H1 (cell line): Measurements from ENCODE around the gene FAM186B. TPM values are rescaled to one million over a fixed set of nuclear protein-coding genes. Genes with fewer than 3 reads are reported as not detected.

Source experiments
- CTCF ChIA-PET: fragments of 300-600 bp; sonication (Branson Sonifier 250); formaldehyde crosslinking; loops from one replicate; lab custom pipeline; 2021; ENCODE audit not compliant: partially characterized antibody; lab: Charles Lee
- POLR2A ChIA-PET: fragments of 300-600 bp; sonication (Branson Sonifier 250); formaldehyde crosslinking; loops from one replicate; lab custom pipeline; 2021; ENCODE audit warnings: inconsistent platforms; ENCODE audit not compliant: partially characterized antibody; lab: Charles Lee
- DNase-seq, 2 experiments: peaks; one replicate each; pipeline versions ENCODE4 v3.0.0 to v3.0.0-alpha.2; 2010 to 2022; ENCODE audit warnings: low spot score in 2 of 2, low read depth in 1 of 2, mixed read lengths in 1 of 2
- FAIRE-seq: peaks from 2 replicates; lab custom pipeline; 2011; peaks lifted over from hg19 to GRCh38; lab: Jason Lieb, UNC
- H2AFZ ChIP-seq: 2 replicates; pipeline ENCODE4 v1.8.1; 2012; ENCODE audit warnings: low read length, inconsistent platforms
- H2AK5ac ChIP-seq: 2 replicates; pipeline ENCODE4 v1.6.1; 2013; ENCODE audit warnings: low read depth, low read length
- H2BK120ac ChIP-seq: replicated peaks from 2 replicates; pipeline ENCODE3; 2013; ENCODE audit warnings: low read depth, low read length, inconsistent platforms
- H2BK12ac ChIP-seq: 2 replicates; pipeline ENCODE4 v1.6.1; 2013; ENCODE audit warnings: low read depth, low read length
- H2BK15ac ChIP-seq: 2 replicates; pipeline ENCODE4 v1.6.1; 2013; ENCODE audit warnings: low read length
- H2BK20ac ChIP-seq: 2 replicates; pipeline ENCODE4 v1.6.1; 2013; ENCODE audit warnings: low read length
- H2BK5ac ChIP-seq: 2 replicates; pipeline ENCODE4 v1.6.1; 2013; ENCODE audit warnings: low read depth, low read length
- H3K14ac ChIP-seq: 2 replicates; pipeline ENCODE4 v1.6.1; 2013; ENCODE audit warnings: inconsistent platforms; ENCODE audit not compliant: insufficient read length
- H3K18ac ChIP-seq: 2 replicates; pipeline ENCODE4 v1.6.1; 2013; ENCODE audit warnings: low read length; ENCODE audit errors: extremely low read depth
- H3K23ac ChIP-seq: 2 replicates; pipeline ENCODE4 v1.6.1; 2013; ENCODE audit warnings: inconsistent platforms; ENCODE audit not compliant: insufficient read length
- H3K23me2 ChIP-seq: 2 replicates; pipeline ENCODE4 v1.6.1; 2013; ENCODE audit warnings: low read depth, low read length
- H3K27ac ChIP-seq: 2 replicates; pipeline ENCODE4 v1.6.1; 2011; ENCODE audit warnings: low read depth, low read length, inconsistent platforms
- H3K27me3 ChIP-seq, 4 experiments: replicated peaks in 1 of 4; 1 replicate in 1 of 4; 2 replicates in 3 of 4; pipeline versions ENCODE4 v1.6.1 to v1.8.1; 2011 to 2013; ENCODE audit warnings: low read length in 3 of 4, mild to moderate bottlenecking in 3 of 4, inconsistent platforms in 2 of 4, mixed read lengths in 2 of 4, moderate library complexity in 1 of 4; ENCODE audit not compliant: control insufficient read depth in 3 of 4, insufficient read depth in 3 of 4; ENCODE audit errors: extremely low read depth in 1 of 4
- H3K36me3 ChIP-seq, 4 experiments: 2 replicates each; pipeline versions ENCODE4 v1.6.1 to v1.8.1; 2011 to 2013; ENCODE audit warnings: mild to moderate bottlenecking in 4 of 4, low read length in 3 of 4, moderate library complexity in 2 of 4, control low read depth in 1 of 4, inconsistent platforms in 1 of 4; ENCODE audit not compliant: insufficient read depth in 4 of 4, control insufficient read depth in 2 of 4
- H3K4ac ChIP-seq: replicated peaks from 2 replicates; pipeline ENCODE3; 2013; ENCODE audit warnings: low read length, low read depth, mixed read lengths, inconsistent platforms; ENCODE audit not compliant: insufficient read length
- H3K4me1 ChIP-seq, 4 experiments: replicated peaks in 1 of 4; 1 replicate in 1 of 4; 2 replicates in 3 of 4; pipeline versions ENCODE4 v1.6.1 to v1.8.1; 2011 to 2013; ENCODE audit warnings: low read length in 3 of 4, inconsistent platforms in 2 of 4, mixed read lengths in 1 of 4; ENCODE audit not compliant: insufficient read depth in 4 of 4, control insufficient read depth in 3 of 4
- H3K4me2 ChIP-seq, 2 experiments: 2 replicates each; pipeline versions ENCODE4 v1.6.1 to v1.8.1; 2011 to 2013; ENCODE audit warnings: low read depth in 2 of 2, low read length in 2 of 2, control low read depth in 1 of 2, inconsistent platforms in 1 of 2, mild to moderate bottlenecking in 1 of 2; ENCODE audit not compliant: insufficient read depth in 1 of 2
- H3K4me3 ChIP-seq, 4 experiments: fragments of 200-600, 300-600 bp in 1 of 4; sonication (generic), shearing (Covaris generic), sonication (Bioruptor Twin) in 1 of 4; 2 replicates each; pipeline versions ENCODE4 v1.5.1 to v1.8.1; 2011 to 2016; ENCODE audit warnings: low read length in 4 of 4, low read depth in 3 of 4, control low read depth in 2 of 4, inconsistent platforms in 2 of 4, mild to moderate bottlenecking in 2 of 4, mixed read lengths in 1 of 4, moderate library complexity in 1 of 4; ENCODE audit not compliant: insufficient read depth in 2 of 4; ENCODE audit errors: extremely low read depth in 1 of 4
- H3K56ac ChIP-seq: replicated peaks from 2 replicates; pipeline ENCODE3; 2013; ENCODE audit warnings: low read depth, mild to moderate bottlenecking, mixed read lengths, low read length, inconsistent platforms; ENCODE audit not compliant: insufficient read length
- H3K79me1 ChIP-seq: 2 replicates; pipeline ENCODE4 v1.6.1; 2013; ENCODE audit warnings: low read depth, low read length, control low read depth
- H3K79me2 ChIP-seq, 2 experiments: 2 replicates each; pipeline versions ENCODE4 v1.6.1 to v1.8.1; 2012 to 2013; ENCODE audit warnings: low read length in 2 of 2, mild to moderate bottlenecking in 2 of 2, inconsistent platforms in 1 of 2; ENCODE audit not compliant: insufficient read depth in 2 of 2, control insufficient read depth in 1 of 2
- H3K9ac ChIP-seq, 4 experiments: replicated peaks in 1 of 4; 1 replicate in 1 of 4; 2 replicates in 3 of 4; pipeline versions ENCODE4 v1.6.1 to v1.8.1; 2011 to 2013; ENCODE audit warnings: low read depth in 3 of 4, low read length in 3 of 4, control low read depth in 2 of 4, mild to moderate bottlenecking in 2 of 4, moderate library complexity in 2 of 4, inconsistent platforms in 1 of 4; ENCODE audit errors: extremely low read depth in 1 of 4
- H3K9me3 ChIP-seq, 2 experiments: 2 replicates each; pipeline versions ENCODE4 v1.6.1 to v1.8.1; 2012 to 2013; ENCODE audit warnings: mild to moderate bottlenecking in 2 of 2, moderate library complexity in 2 of 2, control low read depth in 1 of 2, inconsistent platforms in 1 of 2, low read depth in 1 of 2, low read length in 1 of 2, mixed read lengths in 1 of 2; ENCODE audit not compliant: insufficient read depth in 2 of 2
- H4K20me1 ChIP-seq, 2 experiments: replicated peaks in 1 of 2; 2 replicates each; pipeline versions ENCODE3 to v1.8.1; 2011 to 2013; ENCODE audit warnings: inconsistent platforms in 2 of 2, low read length in 2 of 2, mild to moderate bottlenecking in 1 of 2; ENCODE audit not compliant: insufficient read depth in 2 of 2, control insufficient read depth in 1 of 2
- H4K5ac ChIP-seq: 2 replicates; pipeline ENCODE4 v1.6.1; 2013; ENCODE audit warnings: low read length, low read depth, mixed read lengths, inconsistent platforms; ENCODE audit not compliant: insufficient read length
- H4K8ac ChIP-seq: 2 replicates; pipeline ENCODE4 v1.8.0; 2013; ENCODE audit warnings: mild to moderate bottlenecking, moderate library complexity, low read length, inconsistent platforms; ENCODE audit not compliant: insufficient read depth; ENCODE audit errors: extremely low read depth
- H4K91ac ChIP-seq: replicated peaks from 2 replicates; pipeline ENCODE3; 2013; ENCODE audit warnings: low read length, mixed read lengths, inconsistent platforms; ENCODE audit not compliant: insufficient read length
- CBX5 ChIP-seq: fragments of 300-800, 300-1000 bp; sonication (generic); IDR thresholded peaks from 2 replicates; pipeline ENCODE4 v1.7.1; 2016; ENCODE audit warnings: antibody characterized with exemption, low read length, low read depth
- TCF12 ChIP-seq: IDR thresholded peaks from 2 replicates; pipeline ENCODE4 v1.6.1; 2011; ENCODE audit warnings: low read depth, mild to moderate bottlenecking, low read length
- WGBS, 2 experiments: shearing (Covaris generic) in 1 of 2; methylation state at CpG; one replicate each; pipeline versions ENCODE4 v1.1.6 to v1.1.7; 2013 to 2015; ENCODE audit warnings: low lambda C conversion rate in 2 of 2, mixed read lengths in 2 of 2, inconsistent platforms in 1 of 2, low coverage in 1 of 2, missing lambda C conversion rate in 1 of 2; ENCODE audit not compliant: insufficient replicate concordance in 2 of 2, insufficient coverage in 1 of 2, insufficient read length in 1 of 2; ENCODE audit errors: extremely low coverage in 1 of 2, missing lambda C conversion rate in 1 of 2; 5-methylcytosine and 5-hydroxymethylcytosine counted together
- polyA plus RNA-seq, 7 experiments: library from polyadenylated mRNA; depleted of rRNA in 3 of 7; stranded (reverse) in 5 of 7; unstranded in 2 of 7; fragments of >200 nt in 5 of 7; fragments of 200-250 nt in 2 of 7; gene quantifications; 1 replicate in 5 of 7; 2 replicates in 1 of 7; 4 replicates in 1 of 7; pipeline versions ENCODE4 v1.2.1 to v1.2.3, GENCODE V29; 2011 to 2013; ENCODE audit warnings: missing spikeins in 2 of 7, mixed read lengths in 2 of 7
- total RNA-seq: library from RNA; stranded (reverse); fragmentation: NEBNext Ultra II Directional; extraction: Animal tissue kit (Norgen Biotek cat#: 25700); gene quantifications from 2 replicates; pipeline ENCODE4 v1.2.1, GENCODE V29; 2021

Gene FAM186B
- total and polyA plus RNA-seq, 2 of the 8 experiments (the other 6 are each of a cell fraction or from before 2014, with no cell fraction given), result 0.12 to 0.73 TPM

DNA sequence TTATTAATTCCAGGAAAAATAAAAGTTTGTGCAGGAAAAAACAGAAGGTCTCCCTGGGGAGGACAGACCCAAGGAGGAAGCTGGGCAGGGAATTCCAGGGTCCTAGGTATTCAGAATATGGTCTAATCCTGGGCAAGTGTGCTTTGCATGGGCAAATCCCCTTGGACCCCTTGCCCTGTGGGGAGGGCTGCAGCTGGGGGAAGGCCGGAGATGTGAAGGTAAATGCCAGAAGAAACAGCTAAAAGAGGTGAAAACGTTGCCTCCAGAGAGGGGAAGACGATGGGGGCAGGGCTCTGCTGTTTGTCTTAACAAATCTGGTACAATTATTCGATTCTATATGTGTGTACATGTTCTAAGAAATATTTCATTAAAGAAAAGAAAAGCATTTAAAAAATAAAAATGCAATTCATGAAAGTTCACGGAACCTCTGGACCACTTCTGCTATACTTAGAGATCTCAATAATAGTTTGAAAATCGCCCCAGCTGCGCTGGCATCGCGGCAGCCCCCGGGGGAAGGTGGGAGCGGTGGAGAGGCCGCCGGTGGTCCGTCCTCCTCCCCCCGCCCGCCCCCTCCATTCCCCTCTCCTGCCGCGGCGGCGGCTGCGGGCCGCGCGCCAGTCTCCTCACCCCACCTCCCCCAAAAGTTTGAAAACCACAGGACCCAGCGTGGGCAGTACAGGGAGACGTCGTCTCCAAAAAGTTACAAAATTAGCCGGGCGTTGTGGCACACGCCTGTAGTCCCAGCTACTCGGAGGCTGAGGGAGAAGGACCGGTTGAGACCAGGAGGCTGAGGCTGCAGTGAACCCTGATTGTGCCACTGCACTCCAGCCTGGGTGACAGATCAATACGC, 16.4 kb upstream of the FAM186B start:
- Histone ChIP-seq H2BK5ac (no peak overlapping the region), H2BK15ac (no peak overlapping the region), H3K56ac (no peak overlapping the region), H2AFZ (no peak overlapping the region), H3K27me3 (no peaks in the 10 kb centered on the region), H2BK120ac (no peak overlapping the region), H3K4me1 (peaks cover 0 to 7% (median 3%) of the 10 kb centered on the region in 4 experiments; a peak in 6 of 7 replicates), H3K9ac (no peak overlapping the region), H2BK12ac (no peak overlapping the region), H4K91ac (no peak overlapping the region), H3K23ac (no peak overlapping the region)
- ChIA-PET POLR2A (interaction anchor here (0.7 to 2.8 kb wide), 10 partner anchors 10 to 356 kb away, joined by 3 to 10 read pairs (median 4); partner anchors contain the start of genes NCKAP5L, TMBIM6 and TUBA1C), CTCF (interaction anchor here (0.5 to 4.3 kb wide), 8 partner anchors 10 to 467 kb away, joined by 3 to 15 read pairs (median 4); no protein-coding TSS in a partner anchor)
- TF ChIP-seq TCF12 (no peak), CBX5 (no peak)
- TF ChIP-seq, all 59 proteins: peak for 0
- no peak overlapping the region for H3K27ac ChIP-seq
- peak overlapping the region; percentile 47 to 73 (median 66); a peak in 7 of 8 replicates for H3K4me3 ChIP-seq
- H3K36me3 ChIP-seq, result no peaks in the 10 kb centered on the region
- no peaks in the 10 kb centered on the region for H3K79me1 ChIP-seq
- no peak overlapping the region for H3K14ac ChIP-seq
- no peaks in the 10 kb centered on the region for H4K20me1 ChIP-seq
- H3K4ac ChIP-seq, result no peak overlapping the region
- H2AK5ac ChIP-seq, result no peak overlapping the region
- WGBS, 2 experiments, result 65% methylated on average over 14 of the region's 33 CpGs; no CpG with 5 or more reads in 1 of the 2 experiments
- no peak overlapping the region for H3K18ac ChIP-seq
- H3K4me2 ChIP-seq, result peak overlapping the region; percentile 78 to 99
- DNase-seq (no peak), FAIRE-seq (no peak)
- peak overlapping the region; percentile 31; the same call in 1 of the 2 replicates for H4K8ac ChIP-seq
- peaks cover 15% of the 10 kb centered on the region; the same call in 1 of the 2 replicates for H3K23me2 ChIP-seq
- no peaks in the 10 kb centered on the region for H3K9me3 ChIP-seq
- H4K5ac ChIP-seq, result no peak overlapping the region
- no peaks in the 10 kb centered on the region for H3K79me2 ChIP-seq
- H2BK20ac ChIP-seq, result no peak overlapping the region
